ENCODE measurements around the gene GPBP1L1. TPM values are rescaled to one million over a fixed set of nuclear protein-coding genes. Genes with fewer than 3 reads are reported as not detected.

Gene GPBP1L1
- polyA plus RNA-seq, 1 of the 3 experiments (the other 2 are of a cell fraction): 28.5 TPM

- TF ChIP-seq IRF3 (IDR thresholded peaks at IDR 0.05; ENCODE audit: low read depth, low read length): no peak
- TF ChIP-seq USF1 (IDR thresholded peaks at IDR 0.05; ENCODE audit: borderline replicate concordance, low read depth): no peak
These were observed 73.3 kb downstream of the GPBP1L1 start (continued) for GRCh38 chr1:45612941-45613579.

- Histone ChIP-seq H3K27ac (ENCODE audit: low read depth in 2 of 2, low read length in 1 of 2) (no peak overlapping the region; a peak in 1 of 4 replicates), H3K79me2 (ENCODE audit: insufficient read depth) (peaks cover 43% of the 10 kb centered on the region; the same call in 1 of the 2 replicates), H3F3A (replicated peaks; ENCODE audit: insufficient read depth) (peaks cover 9% of the 10 kb centered on the region), H3K4me1 (ENCODE audit: control insufficient read depth in 1 of 2, insufficient read depth in 2 of 2, low read depth in 1 of 2, low read length in 1 of 2) (peaks cover 0 to 2% of the 10 kb centered on the region in 2 experiments; a peak in 1 of 4 replicates), H3K9me3 (no peaks in the 10 kb centered on the region), H3K4me3 (ENCODE audit: low read depth in 2 of 2, low read length in 1 of 2) (no peak overlapping the region), H2AFZ (ENCODE audit: low read depth) (no peak overlapping the region), H3K9me2 (no peaks in the 10 kb centered on the region), H4K20me1 (ENCODE audit: insufficient read depth) (no peaks in the 10 kb centered on the region), H3K4me2 (no peak overlapping the region), H3K27me3 (ENCODE audit: insufficient read depth) (no peaks in the 10 kb centered on the region), H3K36me3 (replicated peaks in 1 of 2; ENCODE audit: control insufficient read depth in 1 of 2, insufficient read depth in 2 of 2, low read length in 1 of 2) (peaks cover 63 to 65% of the 10 kb centered on the region in 2 experiments), H3K9ac (no peak overlapping the region)
- CTCF ChIA-PET: no interaction called here
- no peak for DNase-seq
- TF ChIP-seq ELF1 (IDR thresholded peaks at IDR 0.05) (no peak), CTCF (IDR thresholded peaks at IDR 0.05) (no peak), TCF12 (IDR thresholded peaks at IDR 0.05) (no peak), GABPA (IDR thresholded peaks at IDR 0.05; ENCODE audit: low read depth) (no peak), YY1 (IDR thresholded peaks at IDR 0.05; ENCODE audit: low read depth) (no peak), IRF3 (IDR thresholded peaks at IDR 0.05; ENCODE audit: low read depth, low read length) (no peak), TAF1 (IDR thresholded peaks at IDR 0.05; ENCODE audit: borderline replicate concordance, low read depth, low read length) (no peak), RAD21 (IDR thresholded peaks at IDR 0.05; ENCODE audit: low read length) (no peak), TEAD4 (IDR thresholded peaks at IDR 0.05; ENCODE audit: borderline replicate concordance, insufficient read depth) (no peak), REST (IDR thresholded peaks at IDR 0.05; ENCODE audit: low read depth, low read length) (no peak), CHD2 (IDR thresholded peaks at IDR 0.05; ENCODE audit: low read length, partially characterized antibody) (no peak), SMC3 (IDR thresholded peaks at IDR 0.05; ENCODE audit: low read depth, low read length) (no peak), USF1 (IDR thresholded peaks at IDR 0.05; ENCODE audit: borderline replicate concordance, low read depth) (no peak), RCOR1 (IDR thresholded peaks at IDR 0.05; ENCODE audit: low read length) (no peak), EP300 (IDR thresholded peaks at IDR 0.05; ENCODE audit: borderline replicate concordance in 1 of 2, low read depth in 1 of 2, low read length in 1 of 2) (no peak), JUND (IDR thresholded peaks at IDR 0.05) (no peak)
- WGBS (ENCODE audit: low lambda C conversion rate): 87% methylated on average over 10 of the region's 10 CpGs
- POLR2A ChIA-PET: no interaction called here
These were observed 75.6 kb downstream of the GPBP1L1 start for GRCh38 chr1:45610589-45611226.
